Nucleus accumbens (tissue), 56 donors: ENCODE data around the gene CLPTM1L.
"Not testable (repeated sequence)": the region's sequence is repeated elsewhere in the genome, so short reads cannot be mapped to it uniquely, and the experiment has no call there.

Source experiments
- DNase-seq, 56 donors: peaks; one replicate each; lab custom pipeline; 2025; lab: John Stamatoyannopoulos, UW

Gene CLPTM1L

GRCh38 chr5:1381370-1382247 is 36.7 kb upstream of the CLPTM1L start:
- DNase-seq = peak in 1 of 56 donors; percentile 39

- peak in 8 of 56 donors; percentile 9 to 30 (median 24) for DNase-seq
Observed at GRCh38 chr5:1380910-1381309, 36.0 kb upstream of the CLPTM1L start.

DNA sequence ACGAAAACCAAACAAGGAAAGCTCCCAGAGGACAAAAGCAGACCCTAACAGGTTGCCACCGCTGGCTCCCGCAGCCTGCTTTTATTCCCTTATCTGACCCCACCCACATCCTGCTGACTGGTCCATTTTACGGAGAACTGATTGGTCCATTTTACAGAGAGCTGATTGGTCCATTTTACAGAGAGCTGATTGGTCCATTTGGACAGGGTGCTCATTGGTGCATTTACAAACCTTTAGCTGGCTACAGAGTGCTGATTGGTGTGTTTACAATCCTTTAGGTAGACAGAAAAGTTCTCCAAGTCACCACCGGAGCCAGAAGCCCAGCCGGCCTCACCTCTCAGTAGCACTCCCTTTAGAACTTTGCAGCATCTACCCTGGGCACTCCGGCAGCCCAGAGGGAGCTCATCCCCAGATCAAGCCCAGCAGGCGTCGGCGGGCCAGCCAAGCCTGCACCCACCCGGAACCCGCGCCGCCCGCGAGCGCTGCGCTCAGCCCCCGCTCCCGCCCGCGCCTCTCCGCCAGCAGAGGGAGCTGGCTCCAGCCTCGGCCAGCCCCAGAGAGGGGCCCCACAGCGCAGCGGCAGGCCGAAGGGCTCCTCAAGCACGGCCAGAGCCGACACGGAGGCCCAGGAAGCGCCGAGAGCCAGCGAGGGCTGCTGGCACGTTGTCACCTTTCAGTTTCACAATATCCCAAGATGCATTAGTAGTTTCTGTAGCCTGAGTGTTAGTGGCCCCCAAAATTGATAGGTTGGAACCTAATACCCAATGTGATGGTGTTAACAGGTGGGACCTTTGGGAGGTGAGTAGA is 35.3 kb upstream of the CLPTM1L start:
- DNase-seq = peak in 12 of 56 donors; percentile 4 to 46 (median 22)

GRCh38 chr5:1378866-1379659 is 34.2 kb upstream of the CLPTM1L start:
- peak in 2 of 56 donors; percentile 26 to 27 for DNase-seq

- DNase-seq = no peak
Observed at GRCh38 chr5:1378096-1378495, 33.2 kb upstream of the CLPTM1L start.

DNA sequence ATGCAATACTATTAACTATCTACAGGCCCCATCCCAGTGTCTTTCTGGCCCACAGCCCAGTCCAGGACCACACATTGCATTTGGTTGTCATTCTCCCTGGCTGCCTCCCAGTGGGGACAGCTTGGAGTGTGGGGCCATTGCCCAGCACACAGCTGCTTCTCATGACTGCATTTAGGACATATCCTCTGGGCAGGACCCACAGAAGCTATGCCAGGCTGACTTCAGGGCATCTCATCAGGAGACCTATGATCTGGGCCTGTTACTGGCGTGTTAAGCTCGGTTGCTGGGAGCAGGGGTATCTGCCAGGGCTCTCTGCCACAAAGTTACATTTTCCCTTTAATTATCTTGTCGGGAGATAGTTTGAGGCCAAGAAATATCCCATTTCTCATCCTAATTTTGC is 32.1 kb upstream of the CLPTM1L start:
- DNase-seq = no peak

GRCh38 chr5:1375871-1376810 is 31.2 kb upstream of the CLPTM1L start:
- no peak for DNase-seq

GRCh38 chr5:1374679-1375055 is 29.8 kb upstream of the CLPTM1L start:
- no peak for DNase-seq

- DNase-seq = no peak
Observed at GRCh38 chr5:1374030-1374678, 29.3 kb upstream of the CLPTM1L start.

- not testable (repeated sequence) for DNase-seq
Observed at GRCh38 chr5:1371972-1372342, 27.1 kb upstream of the CLPTM1L start.

DNA sequence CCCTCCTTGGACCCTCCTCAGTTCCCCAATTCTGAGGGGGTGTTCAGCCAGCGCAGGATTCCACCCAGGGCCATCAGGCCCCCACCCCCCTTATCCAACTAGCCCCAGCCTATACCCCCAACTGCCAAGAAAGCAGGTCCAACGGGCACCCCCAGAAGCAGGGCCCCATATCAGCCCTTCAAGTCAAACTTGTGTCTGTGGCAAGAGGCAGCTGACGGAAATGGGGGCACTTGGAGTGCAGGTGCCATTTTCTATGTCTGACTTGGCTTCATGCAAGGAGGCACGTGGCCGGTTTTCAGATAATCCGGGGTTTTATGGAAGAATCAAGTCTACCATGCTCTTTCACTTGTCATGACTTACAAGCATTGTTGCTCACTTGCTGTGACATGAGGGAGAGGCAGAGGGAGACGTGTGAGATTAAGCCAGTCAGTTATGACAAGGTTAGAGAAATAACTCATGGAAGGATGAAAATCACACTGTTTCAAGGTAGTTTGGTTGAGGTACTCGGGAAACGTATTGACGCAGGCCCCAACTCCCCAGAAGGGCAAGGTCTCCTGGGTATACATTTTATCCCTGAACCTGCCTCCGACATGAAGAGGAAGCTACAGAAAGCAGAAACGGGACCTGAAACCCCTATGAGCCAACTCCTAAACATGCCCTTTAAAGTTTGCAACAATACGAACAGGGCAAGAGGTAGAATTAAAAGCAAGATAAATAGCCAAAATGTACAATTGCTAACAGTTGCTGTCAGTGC is 26.5 kb upstream of the CLPTM1L start:
- DNase-seq = no peak

GRCh38 chr5:1370006-1370405 is 25.1 kb upstream of the CLPTM1L start:
- DNase-seq = no peak

- no peak for DNase-seq
Observed at GRCh38 chr5:1368756-1369155, 23.9 kb upstream of the CLPTM1L start.

GRCh38 chr5:1368236-1368635 is 23.3 kb upstream of the CLPTM1L start:
- DNase-seq = no peak

GRCh38 chr5:1367149-1367548 is 22.2 kb upstream of the CLPTM1L start:
- DNase-seq = no peak

- no peak for DNase-seq
Observed at GRCh38 chr5:1366514-1366913, 21.6 kb upstream of the CLPTM1L start.

DNA sequence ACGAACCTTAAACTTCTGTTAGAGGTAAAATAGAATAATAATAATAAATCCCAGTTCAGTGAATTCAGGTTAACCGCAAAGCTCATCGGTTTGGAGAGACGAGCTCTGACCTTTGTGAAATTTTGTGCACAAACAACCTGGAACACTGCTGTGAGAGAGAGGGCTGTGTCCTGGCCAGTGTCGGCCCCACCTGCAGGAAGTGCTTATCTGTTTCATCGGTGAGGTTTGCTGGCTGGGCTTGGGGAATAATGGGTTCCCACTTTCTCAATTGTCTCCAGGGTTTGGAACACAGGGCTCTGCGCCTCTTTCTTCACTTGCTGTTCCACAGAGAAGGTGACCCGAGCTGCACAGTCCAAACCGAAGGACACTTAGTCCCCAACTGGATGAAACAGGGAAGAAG is 19.3 kb upstream of the CLPTM1L start:
- no peak for DNase-seq

DNA sequence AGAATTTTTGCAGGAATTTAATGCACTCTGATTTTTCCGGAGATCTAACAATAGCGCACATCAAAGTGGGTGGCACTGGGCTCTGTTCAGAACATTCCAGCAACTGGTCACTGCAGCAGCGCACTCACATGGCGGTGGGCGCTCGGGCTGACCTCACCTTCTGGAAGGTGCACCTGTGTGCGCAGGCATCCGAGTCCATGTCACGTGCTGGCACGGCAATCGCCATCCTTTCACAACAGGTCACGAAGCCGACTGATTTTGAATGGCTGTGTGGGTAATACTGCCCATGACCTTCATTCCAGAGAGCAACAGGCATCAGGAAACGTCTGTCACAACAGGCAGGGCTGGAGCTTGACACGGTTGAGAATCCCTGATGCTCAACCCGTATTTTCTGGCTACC is 18.7 kb upstream of the CLPTM1L start:
- DNase-seq = no peak
